Activated T-cell treated with anti-CD3 and anti-CD28 coated beads for 4 hours (primary cell): ENCODE data around the gene FEZF1.

ENCODE experiments used
- DNase-seq: peaks from one replicate; pipeline ENCODE4 v3.0.0-alpha.2; 2020

Gene FEZF1

DNA sequence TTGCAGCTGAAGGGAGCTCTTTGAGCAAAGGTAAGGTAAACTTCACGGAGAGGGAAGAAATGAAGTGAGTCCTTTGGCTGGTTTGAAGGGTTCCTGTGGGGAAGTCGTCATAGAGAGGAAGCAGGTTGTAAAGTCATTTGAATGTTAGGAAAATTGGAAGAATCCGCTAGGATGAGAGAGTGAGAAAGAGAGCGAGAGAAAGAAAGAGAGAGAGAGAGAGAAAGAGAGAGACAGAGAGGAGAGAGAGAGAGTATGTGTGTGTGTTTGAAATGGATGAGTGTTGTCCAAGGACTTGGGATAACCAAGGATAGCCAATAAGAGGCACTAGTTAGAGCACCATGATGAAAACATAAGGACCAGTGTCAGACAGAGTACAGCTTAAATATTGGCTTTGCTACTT lies 43.1 kb downstream of the FEZF1 start:
- no peak for DNase-seq

DNA sequence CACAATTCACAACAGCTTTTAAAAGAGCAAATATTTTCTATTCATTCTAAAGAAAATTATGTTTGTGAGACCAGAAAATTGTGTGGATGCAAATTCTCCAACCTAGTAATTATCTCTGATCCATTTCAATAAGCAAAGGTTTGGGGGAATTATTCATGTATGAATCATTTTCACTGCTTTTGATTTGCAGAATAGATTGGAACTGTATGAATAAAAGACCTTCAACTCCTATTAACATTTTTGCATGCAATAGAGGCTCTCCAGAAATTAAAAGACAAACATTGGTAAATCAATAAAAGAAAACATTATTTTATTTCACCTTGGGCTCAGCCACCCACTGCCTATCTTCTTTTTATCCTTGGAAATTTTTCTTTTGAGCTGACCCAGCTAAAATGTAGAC lies 43.5 kb downstream of the FEZF1 start:
- DNase-seq = no peak

DNA sequence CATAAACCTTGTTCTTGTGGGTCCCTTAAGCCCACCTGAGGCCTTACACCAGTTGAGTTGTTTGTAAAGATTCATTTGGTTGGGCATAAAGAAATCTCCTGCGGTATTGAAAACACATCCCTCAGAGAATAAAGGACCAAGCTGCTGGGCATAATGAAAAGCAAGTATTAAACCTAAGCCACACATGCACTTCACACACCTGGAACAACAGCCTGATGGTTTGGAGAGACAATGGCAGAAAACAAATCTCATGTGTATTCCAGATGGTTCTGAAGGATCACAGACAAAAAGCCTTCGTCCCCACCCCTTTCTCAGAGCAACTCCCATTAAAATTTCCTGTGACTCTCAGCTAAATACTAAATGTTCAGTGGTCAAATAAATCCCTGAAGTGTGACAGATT lies 44.2 kb downstream of the FEZF1 start:
- DNase-seq = no peak

DNA sequence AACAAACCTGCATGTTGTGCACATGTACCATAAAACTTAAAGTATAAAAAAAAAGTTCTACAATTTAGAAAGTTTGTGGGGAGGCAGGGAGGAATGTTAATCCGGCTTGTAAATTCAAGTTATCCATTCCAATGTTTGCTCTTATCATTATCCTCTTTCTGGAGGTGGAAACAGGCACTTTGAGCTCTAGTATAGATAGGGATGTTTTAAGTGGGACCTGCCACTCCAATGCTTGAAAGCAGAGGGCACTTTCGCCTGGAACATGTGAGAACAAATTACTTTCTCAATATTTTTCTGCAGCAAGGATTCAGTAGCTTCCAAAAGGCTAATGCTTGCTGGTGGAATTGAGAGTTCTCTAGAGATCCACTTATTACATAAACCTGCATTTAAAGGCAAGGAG lies 45.6 kb downstream of the FEZF1 start:
- DNase-seq = no peak

DNA sequence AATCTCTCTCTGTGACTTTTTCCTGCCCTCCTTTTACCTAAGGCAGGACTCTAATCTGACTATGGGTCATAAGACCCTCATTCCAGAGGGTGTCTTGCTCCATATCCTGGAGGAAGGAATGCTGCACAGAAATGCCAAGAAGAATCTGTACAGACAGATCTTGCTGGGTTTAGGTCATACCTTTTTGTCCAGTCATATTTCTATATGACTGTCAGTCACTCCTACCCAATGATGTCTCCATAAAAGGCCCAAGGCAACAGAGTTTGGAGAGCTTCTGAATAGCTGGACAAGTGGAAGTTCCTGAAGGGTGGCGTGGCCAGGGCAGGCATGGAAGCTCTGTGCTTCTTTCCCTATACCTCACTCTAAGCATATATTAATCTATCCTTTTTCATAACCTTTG lies 47.5 kb downstream of the FEZF1 start:
- DNase-seq = no peak

DNA sequence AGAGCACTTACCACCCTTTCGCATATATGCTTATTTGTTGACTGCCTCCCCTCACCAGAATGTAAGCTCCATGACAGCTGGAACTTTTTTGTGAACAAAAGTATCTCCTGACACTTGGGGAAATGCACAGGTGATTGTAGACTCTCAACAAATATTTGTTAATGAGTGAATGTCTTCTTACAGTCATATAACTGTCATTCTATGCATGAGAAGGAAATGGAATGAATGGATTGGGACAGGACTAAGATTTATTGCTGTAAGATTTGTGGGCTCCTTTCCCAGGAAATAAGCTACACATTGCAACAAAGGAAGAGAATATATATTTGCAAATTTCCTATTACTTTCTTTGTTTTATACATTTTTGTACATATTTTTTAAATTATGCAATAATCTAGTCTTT lies 48.5 kb downstream of the FEZF1 start:
- no peak for DNase-seq

DNA sequence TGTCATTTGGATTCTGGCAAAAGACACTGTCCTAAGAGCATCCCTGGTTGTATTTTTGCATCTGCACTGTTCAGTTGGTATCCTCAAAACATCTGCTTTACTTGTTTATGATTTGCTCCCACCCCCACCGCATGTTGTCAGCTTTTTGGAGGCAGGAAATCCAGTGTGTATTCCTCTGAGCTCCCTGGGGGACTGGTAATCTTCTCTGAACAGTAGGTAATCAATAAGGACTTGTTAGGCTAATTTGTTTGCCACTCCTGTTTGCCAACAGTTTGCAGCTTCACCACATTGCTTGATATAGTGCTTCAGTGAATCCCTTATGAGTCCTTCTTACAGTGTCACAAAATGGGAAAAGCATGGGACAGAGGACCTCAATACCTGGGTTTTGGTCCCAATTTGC lies 49.1 kb downstream of the FEZF1 start:
- DNase-seq = no peak
